AG09309 (cell line): ENCODE data around the gene ACOT7.

Experiments
- DNase-seq: peaks from one replicate; pipeline ENCODE4 v3.0.0-alpha.2; 2010; ENCODE audit warnings: low read depth
- H3K4me3 ChIP-seq: 2 replicates; pipeline ENCODE4 v1.5.1; 2011; ENCODE audit warnings: mild to moderate bottlenecking, low read depth, low read length, moderate library complexity; ENCODE audit not compliant: control insufficient read depth
- TF ChIP-seq, protein P1 (sequence below): IDR thresholded peaks from 2 replicates; pipeline ENCODE4 v1.5.1; 2011; ENCODE audit warnings: mild to moderate bottlenecking, low read depth, low read length, inconsistent platforms; ENCODE audit not compliant: insufficient read depth, control insufficient read depth; ENCODE audit errors: missing control alignments

The ACOT7 gene

DNA sequence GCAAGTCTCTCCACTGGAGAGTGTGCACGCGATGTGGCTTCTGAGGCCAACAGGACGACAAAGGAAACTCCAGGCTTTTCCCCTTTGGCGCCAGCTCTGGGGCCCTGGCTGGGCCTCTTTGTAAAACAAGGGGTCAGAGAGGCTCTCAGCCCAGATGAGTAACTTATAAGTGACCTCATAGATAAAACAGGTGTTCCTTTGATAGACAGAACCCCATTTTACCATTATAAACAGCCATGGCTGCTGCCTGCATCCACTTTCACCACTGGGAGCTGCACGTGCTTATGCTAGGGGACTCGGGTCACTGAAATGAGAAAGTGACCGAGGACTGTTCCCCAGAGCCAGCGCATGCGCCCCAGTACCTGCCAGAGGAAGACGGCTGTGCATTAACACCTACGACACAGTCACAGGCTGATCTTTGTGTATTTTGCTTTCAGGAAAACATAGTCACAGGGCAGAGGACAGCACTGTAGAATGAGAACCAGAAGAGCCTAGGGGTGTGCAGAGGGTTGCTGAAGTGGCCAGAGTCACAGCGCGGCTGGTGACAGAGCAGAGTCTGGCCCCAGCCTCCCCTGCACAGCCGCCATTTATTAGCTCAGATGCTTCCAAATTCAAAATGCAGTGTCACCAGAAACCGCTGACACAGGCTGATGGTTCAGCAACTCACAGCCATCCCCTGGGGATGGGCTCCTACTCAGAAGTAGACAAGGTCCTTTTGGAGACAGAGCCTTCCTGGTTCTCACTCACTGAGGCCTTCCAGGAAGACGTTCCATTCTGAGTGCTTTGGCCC is 175.0 kb downstream of the ACOT7 start:
- DNase-seq = no peak
- TF ChIP-seq, protein P1, sequence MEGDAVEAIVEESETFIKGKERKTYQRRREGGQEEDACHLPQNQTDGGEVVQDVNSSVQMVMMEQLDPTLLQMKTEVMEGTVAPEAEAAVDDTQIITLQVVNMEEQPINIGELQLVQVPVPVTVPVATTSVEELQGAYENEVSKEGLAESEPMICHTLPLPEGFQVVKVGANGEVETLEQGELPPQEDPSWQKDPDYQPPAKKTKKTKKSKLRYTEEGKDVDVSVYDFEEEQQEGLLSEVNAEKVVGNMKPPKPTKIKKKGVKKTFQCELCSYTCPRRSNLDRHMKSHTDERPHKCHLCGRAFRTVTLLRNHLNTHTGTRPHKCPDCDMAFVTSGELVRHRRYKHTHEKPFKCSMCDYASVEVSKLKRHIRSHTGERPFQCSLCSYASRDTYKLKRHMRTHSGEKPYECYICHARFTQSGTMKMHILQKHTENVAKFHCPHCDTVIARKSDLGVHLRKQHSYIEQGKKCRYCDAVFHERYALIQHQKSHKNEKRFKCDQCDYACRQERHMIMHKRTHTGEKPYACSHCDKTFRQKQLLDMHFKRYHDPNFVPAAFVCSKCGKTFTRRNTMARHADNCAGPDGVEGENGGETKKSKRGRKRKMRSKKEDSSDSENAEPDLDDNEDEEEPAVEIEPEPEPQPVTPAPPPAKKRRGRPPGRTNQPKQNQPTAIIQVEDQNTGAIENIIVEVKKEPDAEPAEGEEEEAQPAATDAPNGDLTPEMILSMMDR = no peak
- no peak overlapping the region for H3K4me3 ChIP-seq
